HG02852 (cell line): ENCODE data around the gene PAPOLG.

Experiments
- ATAC-seq: cut with Tn5 transposase; IDR thresholded peaks from one replicate; pipeline ENCODE4 v1.9.1; 2021; ENCODE audit warnings: mild to moderate bottlenecking, moderate library complexity; ENCODE audit not compliant: unreplicated experiment

The PAPOLG gene

GRCh38 chr2:60756097-60757087, at the start of gene PAPOLG:
Gene PAPOLG (plus strand): TSS chr2:60756268. CDS start chr2:60756479, 211 bp downstream.
- ATAC-seq, result peak; percentile 99

- no peak for ATAC-seq
Measured at GRCh38 chr2:60707750-60708371, 48.2 kb upstream of the PAPOLG start.

GRCh38 chr2:60708630-60709320, 47.3 kb upstream of the PAPOLG start:
- no peak for ATAC-seq

- ATAC-seq, result no peak
Measured at GRCh38 chr2:60710707-60711106, 45.4 kb upstream of the PAPOLG start.

- ATAC-seq, result no peak
Measured at GRCh38 chr2:60715561-60715960, 40.5 kb upstream of the PAPOLG start.

GRCh38 chr2:60717691-60718090, 38.4 kb upstream of the PAPOLG start:
- ATAC-seq, result no peak

- no peak for ATAC-seq
Measured at GRCh38 chr2:60719331-60719730, 36.7 kb upstream of the PAPOLG start.

- ATAC-seq, result no peak
Measured at GRCh38 chr2:60725466-60725865, 30.6 kb upstream of the PAPOLG start.

GRCh38 chr2:60728855-60729254, 27.2 kb upstream of the PAPOLG start:
- no peak for ATAC-seq

GRCh38 chr2:60735496-60736250, 20.4 kb upstream of the PAPOLG start:
- ATAC-seq, result no peak

GRCh38 chr2:60738679-60739078, 17.4 kb upstream of the PAPOLG start:
- ATAC-seq, result no peak

GRCh38 chr2:60739156-60739555, 16.9 kb upstream of the PAPOLG start:
- ATAC-seq, result no peak

GRCh38 chr2:60741576-60741975, 14.5 kb upstream of the PAPOLG start:
- no peak for ATAC-seq

- no peak for ATAC-seq
Measured at GRCh38 chr2:60742419-60742818, 13.6 kb upstream of the PAPOLG start.

- no peak for ATAC-seq
Measured at GRCh38 chr2:60745330-60745729, 10.7 kb upstream of the PAPOLG start.

- ATAC-seq, result no peak
Measured at GRCh38 chr2:60745761-60746160, 10.3 kb upstream of the PAPOLG start.

GRCh38 chr2:60746318-60746717, 9.8 kb upstream of the PAPOLG start:
- ATAC-seq, result no peak

GRCh38 chr2:60759654-60760053, 3.6 kb downstream of the PAPOLG start:
- no peak for ATAC-seq

- ATAC-seq, result no peak
Measured at GRCh38 chr2:60764736-60765534, 8.9 kb downstream of the PAPOLG start.

- no peak for ATAC-seq
Measured at GRCh38 chr2:60766283-60766682, 10.2 kb downstream of the PAPOLG start.
